HG03575 (cell line): ENCODE data around the gene C10orf95.
"Not testable (repeated sequence)": the region's sequence is repeated elsewhere in the genome, so short reads cannot be mapped to it uniquely, and the experiment has no call there.

ENCODE experiments used
- ATAC-seq: cut with Tn5 transposase; IDR thresholded peaks from one replicate; pipeline ENCODE4 v1.9.1; 2021; ENCODE audit not compliant: unreplicated experiment, insufficient number of reproducible peaks, low FRiP score; ENCODE audit errors: extremely low read depth

C10orf95 gene

GRCh38 chr10:102451105-102451969 lies at the start of gene C10orf95:
C10orf95 (minus strand) TSS chr10:102451543; CDS start chr10:102451093, 450 bp downstream.
- ATAC-seq = no peak

- ATAC-seq = not testable (repeated sequence)
These were observed 49.3 kb upstream of the C10orf95 start for GRCh38 chr10:102500686-102501085.

GRCh38 chr10:102499356-102499755 lies 48.0 kb upstream of the C10orf95 start:
- no peak for ATAC-seq

- ATAC-seq = no peak
These were observed 46.2 kb upstream of the C10orf95 start for GRCh38 chr10:102497545-102497944.

GRCh38 chr10:102493771-102494170 lies 42.4 kb upstream of the C10orf95 start:
- no peak for ATAC-seq

GRCh38 chr10:102492983-102493382 lies 41.6 kb upstream of the C10orf95 start:
- no peak for ATAC-seq

- no peak for ATAC-seq
These were observed 41.1 kb upstream of the C10orf95 start for GRCh38 chr10:102492344-102492939.

- no peak for ATAC-seq
These were observed 39.8 kb upstream of the C10orf95 start for GRCh38 chr10:102491136-102491535.

- no peak for ATAC-seq
These were observed 33.9 kb upstream of the C10orf95 start for GRCh38 chr10:102485093-102485784.

- no peak for ATAC-seq
These were observed 32.7 kb upstream of the C10orf95 start for GRCh38 chr10:102484021-102484420.

- no peak for ATAC-seq
These were observed 29.1 kb upstream of the C10orf95 start for GRCh38 chr10:102480396-102480795.

GRCh38 chr10:102479651-102480050 lies 28.3 kb upstream of the C10orf95 start:
- ATAC-seq = no peak

- ATAC-seq = no peak
These were observed 25.3 kb upstream of the C10orf95 start for GRCh38 chr10:102476466-102477141.

- no peak for ATAC-seq
These were observed 24.2 kb upstream of the C10orf95 start for GRCh38 chr10:102475451-102476040.

GRCh38 chr10:102473445-102474331 lies 22.3 kb upstream of the C10orf95 start:
- ATAC-seq = no peak

GRCh38 chr10:102470579-102471546 lies 19.5 kb upstream of the C10orf95 start:
- ATAC-seq = no peak

- ATAC-seq = no peak
These were observed 17.3 kb upstream of the C10orf95 start for GRCh38 chr10:102468683-102469082.
